Daoy (cell line): ENCODE data around the gene TTBK1. TPM values are rescaled to one million over a fixed set of nuclear protein-coding genes. Genes with fewer than 3 reads are reported as not detected.

Experiments used
- DNase-seq: peaks from one replicate; pipeline ENCODE4 v3.0.0-alpha.2; 2015; ENCODE audit warnings: low read depth
- total RNA-seq: library from RNA; depleted of rRNA; stranded (reverse); fragments of >200 nt; shearing (Covaris generic); gene quantifications from 2 replicates; pipeline ENCODE4 v1.2.3, GENCODE V29; 2014; rRNA removed

The TTBK1 gene
- total RNA-seq, 1 experiment from 2014 or later, result not detected

DNA sequence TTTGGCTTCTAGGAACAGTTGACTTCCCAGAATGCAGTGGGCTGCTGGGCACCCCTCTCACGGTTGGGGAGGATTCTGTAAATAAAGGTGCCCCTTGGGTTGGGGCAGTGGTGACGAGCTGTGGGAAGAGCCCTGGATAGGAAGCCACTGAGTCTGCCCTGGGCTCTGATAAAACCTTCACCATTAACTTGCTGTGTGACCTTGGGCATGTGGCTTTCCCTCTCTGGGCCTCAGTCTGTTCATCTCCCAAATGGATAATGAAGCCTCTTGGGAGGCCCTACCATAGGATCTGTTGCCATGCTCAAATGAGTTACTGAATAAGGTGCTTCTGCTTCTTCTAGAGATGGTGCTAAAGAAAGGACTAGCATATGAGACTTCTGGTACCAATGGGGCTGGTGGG lies 61.6 kb downstream of the TTBK1 start:
- DNase-seq, result no peak

DNA sequence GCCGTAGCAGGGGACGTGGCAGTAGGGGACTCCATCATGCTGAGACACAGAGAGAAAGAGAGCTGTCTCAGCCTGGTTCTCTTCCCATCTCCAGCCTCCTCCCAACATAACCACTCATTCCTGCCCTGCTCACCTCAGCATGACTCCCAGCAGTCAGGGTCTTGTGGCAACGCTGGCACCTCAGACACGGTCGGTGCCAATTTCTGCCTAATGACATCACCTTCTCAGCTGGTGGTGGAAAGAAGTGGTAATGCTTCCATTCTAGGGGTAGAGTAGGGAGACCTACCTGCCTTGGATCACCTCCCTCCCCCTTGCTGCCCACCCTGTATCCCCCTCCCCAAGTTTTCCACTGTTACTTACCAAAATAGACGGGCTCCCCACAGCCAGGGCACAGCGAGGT lies 62.8 kb downstream of the TTBK1 start:
- peak; percentile 53 for DNase-seq

DNA sequence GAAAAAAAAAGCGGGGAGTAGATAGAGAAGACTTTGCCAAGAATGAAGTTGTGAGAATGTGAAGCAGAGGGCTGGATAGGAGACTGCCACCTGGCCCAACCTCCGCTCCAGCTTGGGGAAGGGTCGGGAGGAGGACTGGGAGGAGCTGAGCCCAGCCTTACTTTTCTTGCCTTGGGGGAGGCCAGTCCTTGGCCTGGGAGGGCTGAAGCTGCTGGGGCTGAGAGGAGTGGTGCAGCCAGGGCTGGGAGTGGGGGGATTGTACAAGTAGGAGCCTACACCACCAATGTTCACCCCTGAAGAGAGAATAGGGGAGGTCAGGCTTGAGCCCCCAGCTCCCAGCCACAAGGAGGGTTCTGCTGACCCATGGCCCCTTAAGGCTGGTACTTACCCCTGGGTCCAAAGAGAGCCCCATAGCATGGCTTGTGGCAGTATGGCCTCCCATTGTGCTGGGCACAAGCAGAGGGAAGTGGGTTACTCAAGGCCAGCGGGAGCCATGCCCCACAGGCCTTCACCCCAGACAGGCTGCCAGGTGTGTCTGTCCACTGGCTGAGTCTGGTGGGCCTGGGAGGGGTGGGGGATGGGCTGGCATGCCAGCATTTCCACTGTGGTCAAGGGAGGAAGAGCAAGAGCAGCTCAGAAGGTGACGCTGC lies 64.3 kb downstream of the TTBK1 start:
- no peak for DNase-seq

DNA sequence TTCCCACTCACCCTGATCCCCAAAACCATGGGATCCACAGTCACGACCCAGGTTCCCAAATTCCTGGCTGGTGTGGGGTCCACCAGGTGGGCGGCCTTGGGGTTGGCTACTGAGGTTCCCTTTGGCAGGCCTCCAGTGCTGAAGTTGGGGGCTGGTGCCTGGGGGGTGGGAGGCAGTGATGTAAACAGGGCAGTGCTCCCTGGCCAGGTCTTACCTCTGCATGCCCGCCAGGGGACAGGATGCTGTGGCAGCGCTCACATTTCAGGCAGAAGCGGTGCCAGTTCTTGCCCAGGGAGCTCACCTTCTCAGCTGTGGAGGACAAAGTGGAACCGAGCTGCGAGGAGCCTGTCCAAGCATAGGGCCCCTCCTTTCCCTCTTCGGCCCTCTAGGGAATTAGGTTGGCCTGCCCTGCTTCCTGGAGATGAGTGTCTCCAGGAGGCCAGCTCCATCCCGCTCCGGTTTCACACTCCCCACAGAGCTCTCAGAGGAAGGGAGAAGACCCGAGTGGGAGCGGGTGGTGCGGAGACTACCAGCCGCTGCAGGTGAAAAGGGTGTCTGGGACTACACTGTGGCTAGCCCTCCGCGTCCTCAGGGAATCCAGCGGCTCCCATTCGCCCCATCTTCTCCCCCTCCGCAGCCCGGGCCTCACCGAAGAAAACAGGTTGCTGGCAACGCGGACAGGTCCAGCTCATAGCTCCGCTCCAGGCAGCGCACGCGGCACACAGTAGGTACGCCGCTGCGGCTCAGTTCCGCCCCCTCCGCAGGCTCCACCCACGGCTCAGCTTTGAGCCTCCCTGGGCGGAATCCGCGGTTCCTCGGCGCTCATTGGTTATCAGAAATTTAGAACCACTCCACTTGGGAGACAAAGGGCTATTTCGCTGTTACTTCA lies 65.1 kb downstream of the TTBK1 start, which contains the start of gene CRIP3:
TSS of gene CRIP3 (minus strand) at position 726 of the 889 bp plus-strand sequence. CDS start at position 692, 34 bp downstream.
- peak; percentile 67 for DNase-seq

DNA sequence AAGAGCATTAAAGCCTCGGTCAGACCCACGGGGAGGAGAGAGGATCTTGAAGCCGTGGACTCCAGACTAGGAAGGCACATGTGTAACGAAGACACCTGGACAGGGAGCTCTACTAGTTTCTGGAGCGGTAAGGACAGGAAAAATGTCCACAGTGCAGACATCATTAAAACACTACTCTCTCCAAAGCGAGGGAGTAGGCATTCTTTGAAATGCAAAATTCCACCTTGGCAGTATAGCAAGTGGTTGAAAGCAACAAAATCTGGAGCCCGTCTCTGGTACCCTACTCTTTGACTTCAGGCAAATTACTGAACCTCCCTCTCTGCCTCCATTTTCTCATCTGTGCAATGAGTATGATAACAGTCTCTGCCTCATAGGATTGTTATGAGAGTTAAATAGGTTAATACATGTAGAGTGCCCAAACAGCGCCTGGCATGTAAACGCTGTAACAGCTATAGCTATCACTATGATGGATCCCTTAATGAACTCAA lies 65.8 kb downstream of the TTBK1 start:
- DNase-seq, result no peak

DNA sequence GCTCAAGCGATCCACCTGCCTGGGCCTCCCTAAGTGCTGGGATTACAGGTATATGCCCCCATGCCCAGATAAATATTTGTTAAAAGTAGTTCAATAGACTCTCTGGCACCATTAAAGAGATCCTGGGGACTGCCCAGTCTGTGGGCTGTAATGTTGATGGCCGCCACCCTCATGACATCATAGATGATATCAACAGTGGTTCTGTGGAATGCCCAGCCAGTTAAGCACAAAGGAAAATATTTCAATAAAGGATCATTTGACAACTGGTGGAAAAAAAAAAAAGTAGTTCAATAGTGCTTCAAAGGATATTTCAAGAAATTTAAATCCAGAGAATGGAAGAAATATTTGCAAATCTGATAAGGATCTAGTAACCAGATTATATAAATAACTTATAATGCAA lies 66.9 kb downstream of the TTBK1 start:
- no peak for DNase-seq

DNA sequence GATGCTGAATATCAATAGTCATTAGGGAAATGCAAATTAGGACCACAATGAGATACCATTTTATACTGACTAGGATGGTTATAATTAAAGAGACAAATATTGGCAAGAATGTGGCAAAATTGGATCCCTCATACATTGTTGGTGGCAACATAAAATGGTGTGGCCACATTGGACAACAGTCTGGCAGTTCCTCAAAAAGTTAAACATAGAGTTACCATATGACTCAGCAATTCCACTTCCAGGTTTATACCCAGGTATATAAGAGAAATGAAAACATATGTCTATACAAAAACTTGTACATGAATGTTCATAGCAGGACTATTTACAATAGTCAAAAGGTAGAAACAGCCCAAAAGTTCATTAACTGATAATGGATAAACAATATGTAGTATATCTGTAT lies 67.3 kb downstream of the TTBK1 start:
- DNase-seq, result no peak

DNA sequence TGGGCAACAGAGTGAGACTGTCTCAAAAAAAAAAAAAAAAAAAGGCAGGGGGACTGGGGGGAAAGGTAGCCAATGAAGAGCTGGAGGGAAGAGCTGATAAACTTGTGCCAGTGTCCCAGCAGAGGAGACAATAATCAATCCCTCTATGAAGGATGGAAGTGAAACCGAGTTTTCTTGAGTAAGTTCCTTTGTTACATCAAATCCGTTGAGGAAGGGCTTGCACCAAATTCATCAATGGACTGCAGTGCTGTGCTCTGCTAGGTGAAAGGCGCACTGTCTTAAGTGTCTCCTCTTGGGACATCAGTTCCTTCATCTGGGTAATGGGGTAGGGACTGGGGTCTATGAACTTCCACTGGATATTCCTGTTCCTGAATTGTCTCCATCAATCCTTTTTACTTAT lies 68.4 kb downstream of the TTBK1 start:
- no peak for DNase-seq

DNA sequence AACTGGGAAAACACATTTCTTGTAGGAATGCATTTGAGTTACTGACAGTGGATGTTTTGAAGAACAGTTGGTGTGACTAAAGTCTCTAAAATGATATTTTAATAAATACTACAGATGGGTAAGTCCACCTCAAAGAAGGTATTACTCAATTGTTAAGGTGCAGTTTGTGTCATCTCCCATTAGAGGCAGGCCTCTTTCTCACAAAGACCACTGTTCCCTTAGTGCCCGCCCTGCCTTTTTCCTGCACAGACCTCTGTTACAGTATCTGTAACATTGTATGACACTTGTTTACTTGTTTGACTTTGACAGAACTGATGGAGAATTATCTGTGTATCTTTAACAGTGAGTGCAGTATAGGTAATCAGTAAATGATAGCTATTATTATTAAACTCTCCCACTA lies 70.5 kb downstream of the TTBK1 start:
- DNase-seq, result no peak

DNA sequence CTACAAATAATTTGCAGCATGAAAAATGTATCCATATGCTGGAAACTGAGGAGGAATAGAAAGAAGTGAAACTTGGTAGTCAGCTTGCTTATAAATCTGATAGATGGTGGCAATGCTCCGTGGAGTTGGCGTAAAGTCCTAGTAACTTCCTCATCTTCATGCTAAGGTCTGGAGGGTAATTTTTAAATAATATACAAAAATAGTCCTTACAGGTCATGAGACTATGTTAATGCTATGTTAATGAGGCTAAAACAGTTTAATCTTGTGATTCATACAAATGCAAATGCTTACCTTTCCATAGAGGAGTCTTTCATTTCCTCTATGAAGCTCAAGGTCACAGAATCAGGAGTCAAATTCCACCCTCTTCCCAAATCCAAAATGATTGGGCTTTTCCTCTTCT lies 74.7 kb downstream of the TTBK1 start:
- DNase-seq, result no peak

DNA sequence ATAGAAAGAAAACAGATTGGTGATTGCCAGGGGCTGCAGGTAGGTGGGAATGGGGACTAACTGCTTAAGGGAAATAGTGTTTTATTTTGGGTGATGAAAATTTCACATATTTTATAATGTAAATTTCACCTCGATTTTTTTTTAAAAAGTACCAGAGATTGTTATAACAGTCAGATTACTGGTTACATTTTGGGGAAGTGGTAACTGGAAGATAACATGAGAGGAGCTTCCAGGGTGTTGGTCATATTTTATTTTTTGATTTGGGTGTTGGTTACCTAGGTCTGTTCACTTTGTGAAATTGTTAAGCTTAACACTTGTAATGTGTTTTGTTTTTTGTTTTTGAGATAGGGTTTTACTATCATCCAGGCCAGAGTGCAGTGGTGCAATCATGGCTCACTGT lies 82.6 kb downstream of the TTBK1 start:
- no peak for DNase-seq

DNA sequence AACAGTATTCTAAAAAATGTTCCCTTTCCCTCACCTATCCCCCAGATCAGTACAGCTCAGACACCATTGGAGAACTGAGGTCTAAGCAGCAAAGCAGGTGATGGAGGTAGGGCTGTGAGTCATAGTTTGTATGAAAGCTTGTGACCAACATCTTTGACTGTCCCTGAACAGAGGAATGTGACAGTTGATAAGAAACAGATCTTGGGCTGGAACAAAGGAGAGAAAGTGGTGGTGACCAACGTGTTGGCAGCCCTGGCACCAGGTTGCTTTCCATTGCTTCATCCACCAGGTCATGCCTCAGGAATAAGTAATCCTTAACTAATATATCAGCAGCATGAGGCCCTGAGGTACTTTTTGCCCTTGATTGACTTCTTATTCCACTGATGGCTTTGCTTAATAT lies 85.2 kb downstream of the TTBK1 start:
- DNase-seq, result no peak

DNA sequence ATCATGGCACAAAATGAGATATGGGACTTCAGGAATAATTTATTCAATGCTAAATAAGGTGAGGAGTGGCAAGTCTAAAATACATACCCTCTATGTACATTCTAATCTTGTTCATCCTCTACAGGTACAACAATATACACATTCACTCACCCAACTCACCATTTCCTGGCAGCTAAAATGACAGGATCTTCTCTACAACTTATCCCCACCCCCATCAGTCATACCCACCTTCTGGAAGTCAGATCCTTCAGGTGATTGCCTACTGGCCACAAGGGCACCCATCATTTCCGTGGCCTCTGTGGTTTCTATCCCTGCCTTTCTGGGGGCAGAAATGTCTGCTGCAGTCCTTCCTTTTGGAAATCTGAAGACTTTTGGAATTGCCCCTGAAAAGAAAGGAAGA lies 88.2 kb downstream of the TTBK1 start:
- DNase-seq, result no peak

DNA sequence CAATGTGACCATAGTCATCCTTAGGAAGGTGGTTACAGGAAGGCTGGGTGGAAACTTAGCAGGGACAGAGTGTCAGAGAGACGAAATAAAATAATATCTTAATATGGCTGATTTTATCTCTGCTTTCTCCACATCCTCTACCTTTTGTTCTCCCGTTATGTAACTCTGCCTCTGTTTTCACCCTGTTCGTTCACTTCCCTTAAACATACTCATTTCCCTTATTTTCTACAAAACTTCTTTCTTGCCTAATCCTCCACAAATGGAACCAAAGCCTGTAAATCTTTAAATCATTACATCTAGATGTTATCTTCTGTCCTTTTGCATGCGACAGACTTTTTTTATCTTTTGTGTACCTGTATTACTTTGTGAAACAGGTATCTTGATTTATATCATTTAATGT lies 88.6 kb downstream of the TTBK1 start:
- DNase-seq, result no peak

DNA sequence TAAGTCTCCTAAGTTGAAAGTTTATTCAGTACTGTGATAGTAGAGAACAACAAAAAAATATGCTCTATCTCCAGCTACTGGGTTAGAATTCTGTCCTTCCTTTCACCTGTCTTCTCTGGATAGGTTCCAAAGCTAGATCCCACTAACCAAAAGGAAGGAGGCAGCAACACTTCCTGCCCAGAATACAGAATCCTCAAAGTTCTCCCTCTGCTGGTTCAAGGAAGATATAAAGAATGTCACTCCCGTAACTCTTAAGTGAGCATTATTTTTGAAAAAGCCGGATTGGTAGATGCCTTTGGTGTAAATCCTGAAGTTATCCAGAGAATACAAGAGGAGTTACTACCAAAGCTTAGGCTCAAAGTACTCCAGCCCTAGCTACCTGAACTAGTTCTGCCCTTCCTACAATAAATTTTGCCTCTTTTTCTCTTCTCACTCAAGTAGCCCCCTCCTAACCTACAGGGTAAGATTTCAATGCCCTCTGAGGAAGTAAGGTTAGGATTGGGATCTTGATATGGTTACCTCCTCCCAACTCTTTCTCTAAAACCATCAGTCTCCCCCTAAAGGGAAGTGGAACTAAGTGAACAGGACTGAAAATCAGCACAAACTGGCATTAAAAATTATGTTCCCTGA lies 91.3 kb downstream of the TTBK1 start:
- DNase-seq, result peak; percentile 49

DNA sequence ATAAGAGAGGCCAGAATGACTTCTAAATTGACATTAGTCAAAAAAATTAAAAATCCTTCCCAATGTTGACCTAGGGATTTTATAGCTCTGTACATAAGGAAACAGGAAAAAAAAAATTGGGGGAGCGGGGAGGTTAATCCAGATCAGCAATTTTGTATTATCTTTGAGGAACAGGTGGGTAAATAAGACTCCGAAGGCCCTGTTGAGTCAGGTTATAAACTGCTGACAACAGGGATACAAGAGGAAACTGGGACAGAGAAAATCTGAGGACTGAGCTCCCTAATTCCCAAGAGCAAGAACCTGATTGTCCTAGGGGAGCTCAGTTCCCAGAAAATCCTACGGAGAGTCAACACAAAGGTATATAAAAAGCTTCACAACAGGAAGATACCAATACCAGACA lies 92.2 kb downstream of the TTBK1 start:
- DNase-seq, result no peak

DNA sequence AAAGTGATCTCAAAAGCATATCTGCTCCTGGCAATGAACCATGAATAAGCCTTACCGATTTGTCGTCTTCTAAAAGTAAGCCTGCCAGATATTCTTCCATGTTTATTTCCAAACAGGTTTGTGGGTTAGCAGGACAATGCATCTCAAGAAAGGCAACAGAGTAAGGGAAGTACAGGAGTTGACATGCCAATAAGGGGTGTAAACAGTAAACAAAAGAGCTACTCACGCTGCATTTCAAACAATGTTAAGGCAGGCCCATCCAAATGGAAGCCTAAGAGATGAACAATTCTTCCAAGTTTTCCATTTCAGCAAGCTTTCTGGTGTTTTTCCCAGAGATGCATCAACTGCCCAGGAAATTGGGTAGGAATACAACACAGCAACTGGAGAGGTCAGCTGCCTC lies 93.1 kb downstream of the TTBK1 start:
- no peak for DNase-seq

Other genes starting within 250 kb of the TTBK1 start
- 149 and 167 TPM in 2 replicates for gene MEA1, start 229.5 kb upstream of the TTBK1 start, total RNA-seq
- 80.9 and 93.8 TPM in 2 replicates for gene KLHDC3, start 229.2 kb upstream of the TTBK1 start, total RNA-seq
- gene RRP36, start 221.9 kb upstream of the TTBK1 start, total RNA-seq, result 188 and 208 TPM in 2 replicates
- 24.2 and 28.4 TPM in 2 replicates for gene CUL7, start 189.6 kb upstream of the TTBK1 start, total RNA-seq
- 51.3 and 57.0 TPM in 2 replicates for gene MRPL2, start 184.0 kb upstream of the TTBK1 start, total RNA-seq
- gene KLC4, start 183.8 kb upstream of the TTBK1 start, total RNA-seq, result 14.8 and 18.9 TPM in 2 replicates
- gene PTK7, start 167.2 kb upstream of the TTBK1 start, total RNA-seq, result 59.8 and 61.8 TPM in 2 replicates
- gene SRF, start 72.2 kb upstream of the TTBK1 start, total RNA-seq, result 25.7 and 27.4 TPM in 2 replicates
- 23.7 and 26.9 TPM in 2 replicates for gene CUL9, start 61.3 kb upstream of the TTBK1 start, total RNA-seq
- 57.3 and 66.3 TPM in 2 replicates for gene DNPH1, start 14.0 kb upstream of the TTBK1 start, total RNA-seq
- not detected in 2 replicates for gene SLC22A7, start 54.8 kb downstream of the TTBK1 start, total RNA-seq
- 0.34 TPM in 1 of 2 replicates, not detected in the other for gene CRIP3, start 65.3 kb downstream of the TTBK1 start, total RNA-seq
- gene ZNF318, start 126.2 kb downstream of the TTBK1 start, total RNA-seq, result 6.7 and 7.8 TPM in 2 replicates
- gene ABCC10, start 184.1 kb downstream of the TTBK1 start, total RNA-seq, result 7.9 and 32.4 TPM in 2 replicates
- 1.4 and 2.4 TPM in 2 replicates for gene DLK2, start 212.1 kb downstream of the TTBK1 start, total RNA-seq
- 16.8 and 16.9 TPM in 2 replicates for gene TJAP1, start 234.1 kb downstream of the TTBK1 start, total RNA-seq